ENCODE results near the gene SCYGR8.
A peak's percentile ranks its signal among the peaks of the same experiment; 100 is the strongest.

Gene SCYGR8

DNA sequence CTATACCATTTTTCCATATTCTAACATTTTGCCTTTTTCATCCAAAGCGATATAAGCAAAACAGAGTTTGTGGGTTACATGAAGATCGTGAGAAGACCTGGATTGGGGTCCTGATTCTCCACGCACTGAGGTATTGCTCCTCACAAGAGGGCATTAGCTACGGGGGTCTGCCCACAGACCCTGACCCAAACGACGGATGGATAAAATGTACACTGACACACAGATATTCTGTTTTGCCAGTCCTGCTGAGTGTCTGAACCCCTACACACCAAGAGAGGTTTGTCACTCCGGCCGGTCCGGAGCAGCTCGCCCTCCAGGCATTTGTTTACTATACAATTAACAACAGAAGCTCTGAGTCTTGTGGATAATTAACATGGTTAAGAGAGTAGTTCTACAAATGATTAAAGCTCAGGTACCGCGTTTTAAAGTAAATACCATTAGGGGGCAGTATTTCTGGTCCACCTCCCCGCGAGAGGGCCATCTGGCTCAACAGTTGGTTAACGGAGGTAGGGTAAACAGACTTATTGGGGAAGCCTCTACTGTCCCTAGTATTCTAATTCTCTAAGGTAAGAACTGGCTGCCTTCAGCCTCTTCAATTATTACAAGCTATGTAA, 28.4 kb downstream of the SCYGR8 start:
- H3K4me3 ChIP-seq (ENCODE audit: low read depth in 1 of 2, low read length in 1 of 2), result no peak overlapping the region

DNA sequence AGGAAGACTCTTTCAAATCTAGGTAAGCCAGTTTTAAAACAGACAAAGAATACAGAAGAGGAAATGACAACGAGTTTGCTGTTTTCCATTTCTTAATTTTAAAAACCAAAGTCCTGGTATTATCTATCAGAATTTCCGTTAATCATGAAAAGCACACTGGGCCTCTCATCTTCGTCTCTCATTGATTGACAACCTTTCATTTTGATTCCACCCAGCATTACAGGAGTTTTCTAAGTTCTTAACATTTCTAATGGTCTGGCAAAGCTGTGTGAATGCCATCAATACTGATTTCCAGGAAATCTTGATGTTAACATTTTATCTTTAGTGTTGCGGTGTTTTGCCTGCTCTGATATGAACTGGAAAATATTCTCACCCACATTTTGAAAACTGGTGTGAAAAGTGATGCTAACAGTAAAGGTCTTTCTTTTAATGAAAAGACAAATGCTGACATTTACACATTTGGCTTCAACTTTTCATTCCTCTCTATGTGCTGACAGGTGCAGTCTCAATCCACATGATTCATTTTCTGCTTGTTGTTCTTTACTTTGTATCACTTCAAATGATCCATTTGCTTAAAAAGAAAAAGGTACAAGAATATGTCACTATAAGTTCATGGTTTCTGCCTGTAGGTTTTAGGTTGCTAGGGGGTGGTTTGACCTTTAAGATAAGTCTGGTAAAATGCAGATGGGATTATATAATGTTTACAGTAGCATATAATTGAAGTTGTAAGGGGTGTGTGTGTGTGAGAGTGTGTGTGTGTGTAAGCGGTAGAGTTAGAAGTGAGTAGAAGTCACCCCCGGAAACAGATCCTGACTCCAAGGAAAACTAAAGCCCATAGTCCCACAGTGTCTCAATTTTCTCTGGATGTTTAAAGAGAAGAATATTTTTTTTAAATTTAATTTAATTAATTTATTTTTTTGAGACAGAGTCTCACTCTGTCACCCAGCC, 29.5 kb downstream of the SCYGR8 start:
- TF ChIP-seq, protein P1, sequence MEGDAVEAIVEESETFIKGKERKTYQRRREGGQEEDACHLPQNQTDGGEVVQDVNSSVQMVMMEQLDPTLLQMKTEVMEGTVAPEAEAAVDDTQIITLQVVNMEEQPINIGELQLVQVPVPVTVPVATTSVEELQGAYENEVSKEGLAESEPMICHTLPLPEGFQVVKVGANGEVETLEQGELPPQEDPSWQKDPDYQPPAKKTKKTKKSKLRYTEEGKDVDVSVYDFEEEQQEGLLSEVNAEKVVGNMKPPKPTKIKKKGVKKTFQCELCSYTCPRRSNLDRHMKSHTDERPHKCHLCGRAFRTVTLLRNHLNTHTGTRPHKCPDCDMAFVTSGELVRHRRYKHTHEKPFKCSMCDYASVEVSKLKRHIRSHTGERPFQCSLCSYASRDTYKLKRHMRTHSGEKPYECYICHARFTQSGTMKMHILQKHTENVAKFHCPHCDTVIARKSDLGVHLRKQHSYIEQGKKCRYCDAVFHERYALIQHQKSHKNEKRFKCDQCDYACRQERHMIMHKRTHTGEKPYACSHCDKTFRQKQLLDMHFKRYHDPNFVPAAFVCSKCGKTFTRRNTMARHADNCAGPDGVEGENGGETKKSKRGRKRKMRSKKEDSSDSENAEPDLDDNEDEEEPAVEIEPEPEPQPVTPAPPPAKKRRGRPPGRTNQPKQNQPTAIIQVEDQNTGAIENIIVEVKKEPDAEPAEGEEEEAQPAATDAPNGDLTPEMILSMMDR (IDR thresholded peaks at IDR 0.05), result no peak
- Histone ChIP-seq H3K4me3 (ENCODE audit: low read depth in 1 of 2, low read length in 1 of 2) (no peak overlapping the region), H3K36me3 (no peaks in the 10 kb centered on the region), H3K27ac (no peak overlapping the region), H3K4me1 (ENCODE audit: control insufficient read depth in 1 of 2, insufficient read depth in 1 of 2, low read depth in 1 of 2, low read length in 1 of 2) (no peaks in the 10 kb centered on the region), H3K9me3 (no peaks in the 10 kb centered on the region), H3K27me3 (no peaks in the 10 kb centered on the region)

More for the DNA sequence above, 28.4 kb downstream of the SCYGR8 start:
- Histone ChIP-seq H3K36me3 (no peaks in the 10 kb centered on the region), H3K27me3 (no peaks in the 10 kb centered on the region), H3K4me1 (ENCODE audit: control insufficient read depth in 1 of 2, insufficient read depth in 1 of 2, low read depth in 1 of 2, low read length in 1 of 2) (no peaks in the 10 kb centered on the region), H3K9me3 (no peaks in the 10 kb centered on the region), H3K27ac (no peak overlapping the region)
- TF ChIP-seq, protein P1 (IDR thresholded peaks at IDR 0.05), result no peak

DNA sequence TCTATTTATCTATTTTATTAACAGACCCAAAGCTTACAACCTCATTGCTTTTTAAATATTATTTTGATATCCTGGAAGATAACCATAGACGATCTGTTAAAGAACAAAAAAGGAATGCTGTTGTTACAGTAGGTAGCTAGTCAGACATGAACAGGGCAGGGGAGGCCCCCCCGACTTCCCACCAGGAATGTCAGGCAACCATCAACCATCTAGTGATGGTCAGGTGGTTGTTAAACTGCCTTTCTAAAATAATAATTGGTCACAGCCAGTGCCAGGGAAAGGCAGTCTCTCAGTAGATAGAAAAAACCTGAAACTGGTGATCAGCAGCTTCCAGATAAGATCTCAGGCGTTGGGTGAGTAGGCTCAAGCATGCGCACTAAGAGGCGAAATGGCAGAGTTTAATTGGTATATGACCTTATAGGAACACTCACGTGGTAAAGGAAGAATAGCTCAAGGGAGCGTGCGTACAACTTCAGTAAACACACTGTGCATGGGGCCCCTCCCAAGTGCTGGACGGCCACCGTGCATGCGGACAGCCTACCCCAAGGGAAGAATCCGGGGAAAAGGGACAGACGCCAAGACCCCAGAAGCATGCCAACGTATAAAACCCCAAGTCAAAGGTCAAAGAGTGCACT, 35.4 kb downstream of the SCYGR8 start:
- no peaks in the 10 kb centered on the region for H3K9me3 ChIP-seq
- no peaks in the 10 kb centered on the region for H3K36me3 ChIP-seq
- H3K27ac ChIP-seq, result no peak overlapping the region
- peaks cover under 1% of the 10 kb centered on the region for H3K27me3 ChIP-seq
- H3K4me1 ChIP-seq (ENCODE audit: control insufficient read depth in 1 of 2, insufficient read depth in 1 of 2, low read depth in 1 of 2, low read length in 1 of 2), result peaks cover 3 to 6% of the 10 kb centered on the region in 2 experiments
- TF ChIP-seq, protein P1 (IDR thresholded peaks at IDR 0.05), result no peak
- no peak overlapping the region for H3K4me3 ChIP-seq (ENCODE audit: low read depth in 1 of 2, low read length in 1 of 2)

GRCh38 chr2:227781841-227782240, 36.1 kb downstream of the SCYGR8 start:
- H3K36me3 ChIP-seq, result no peaks in the 10 kb centered on the region
- peaks cover 3 to 6% of the 10 kb centered on the region in 2 experiments for H3K4me1 ChIP-seq (ENCODE audit: control insufficient read depth in 1 of 2, insufficient read depth in 1 of 2, low read depth in 1 of 2, low read length in 1 of 2)
- H3K9me3 ChIP-seq, result no peaks in the 10 kb centered on the region
- H3K27me3 ChIP-seq, result peaks cover 6% of the 10 kb centered on the region
- no peak overlapping the region for H3K4me3 ChIP-seq (ENCODE audit: low read depth in 1 of 2, low read length in 1 of 2)
- H3K27ac ChIP-seq, result no peak overlapping the region
- TF ChIP-seq, protein P1 (IDR thresholded peaks at IDR 0.05), result no peak

DNA sequence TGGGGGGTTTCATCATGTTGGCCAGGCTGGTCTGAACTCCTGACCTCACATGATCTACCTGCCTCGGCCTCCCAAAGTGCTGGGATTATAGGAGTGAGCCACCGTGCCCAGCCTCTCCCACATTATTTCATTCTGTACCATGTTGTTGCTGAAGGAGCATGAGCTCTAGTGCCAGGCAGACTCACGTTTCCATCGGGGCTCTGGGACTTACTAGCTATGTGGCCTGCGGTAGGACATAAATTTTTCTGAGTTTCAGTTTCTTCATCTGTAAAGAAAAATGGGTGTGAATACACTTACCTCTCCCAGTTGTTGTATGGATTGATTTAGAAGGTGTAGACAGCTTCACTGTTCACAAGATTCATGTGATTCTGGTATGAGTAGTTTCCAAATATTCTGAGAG, 37.1 kb downstream of the SCYGR8 start:
- Histone ChIP-seq H3K9me3 (no peaks in the 10 kb centered on the region), H3K36me3 (no peaks in the 10 kb centered on the region), H3K4me3 (ENCODE audit: low read depth in 1 of 2, low read length in 1 of 2) (no peak overlapping the region), H3K4me1 (ENCODE audit: control insufficient read depth in 1 of 2, insufficient read depth in 1 of 2, low read depth in 1 of 2, low read length in 1 of 2) (peaks cover 3 to 6% of the 10 kb centered on the region in 2 experiments), H3K27me3 (peaks cover 10% of the 10 kb centered on the region), H3K27ac (peak overlapping the region; percentile 56)
- TF ChIP-seq, protein P1 (IDR thresholded peaks at IDR 0.05), result no peak
